Activated naive CD4-positive, alpha-beta T cell treated with anti-CD3 and anti-CD28 coated beads, Interleukin-2, amount 50 U/mL, for 72 hours (primary cell): Measurements from ENCODE around the gene ARHGEF3. TPM values are rescaled to one million over a fixed set of nuclear protein-coding genes. Genes with fewer than 3 reads are reported as not detected.

Experiments used
- ATAC-seq, 2 donors: fragments of 150-1000 bp; cut with Tn5 transposase; 2 replicates each; pipeline ENCODE4 v1.10.0; 2021; ENCODE audit warnings: mild to moderate bottlenecking in 2 of 2, moderate library complexity in 2 of 2
- DNase-seq, 2 donors: peaks; one replicate each; pipeline ENCODE4 v3.0.0; 2021 to 2022; ENCODE audit warnings: low spot score in 2 of 2
- H3K27ac Mint-ChIP-seq, 2 donors: one replicate each; pipeline ENCODE4 v1.8.0; 2022; ENCODE audit warnings: mild to moderate bottlenecking in 2 of 2, mixed read lengths in 2 of 2
- H3K36me3 Mint-ChIP-seq, 2 donors: one replicate each; pipeline ENCODE4 v1.8.0; 2022; ENCODE audit warnings: mixed read lengths in 2 of 2
- H3K9me3 Mint-ChIP-seq, 2 donors: one replicate each; pipeline ENCODE4 v1.8.0; 2022; ENCODE audit warnings: mixed read lengths in 2 of 2
- total RNA-seq, 2 donors: library from RNA; stranded (reverse); gene quantifications; one replicate each; pipeline ENCODE4 v1.2.3, GENCODE V29; 2022

Gene ARHGEF3
- total RNA-seq, 2 donors from 2014 or later = 35.7 to 54.0 TPM

- DNase-seq = no peak
- peak; percentile 43 to 46 for ATAC-seq
- Mint-ChIP-seq H3K9me3 (no peaks in the 10 kb centered on the region), H3K36me3 (peaks cover 6 to 7% of the 10 kb centered on the region in 2 donors), H3K27ac (peak overlapping the region; percentile 95 to 97)
Measured at GRCh38 chr3:56788521-56788920, 13.2 kb downstream of the ARHGEF3 start.

DNA sequence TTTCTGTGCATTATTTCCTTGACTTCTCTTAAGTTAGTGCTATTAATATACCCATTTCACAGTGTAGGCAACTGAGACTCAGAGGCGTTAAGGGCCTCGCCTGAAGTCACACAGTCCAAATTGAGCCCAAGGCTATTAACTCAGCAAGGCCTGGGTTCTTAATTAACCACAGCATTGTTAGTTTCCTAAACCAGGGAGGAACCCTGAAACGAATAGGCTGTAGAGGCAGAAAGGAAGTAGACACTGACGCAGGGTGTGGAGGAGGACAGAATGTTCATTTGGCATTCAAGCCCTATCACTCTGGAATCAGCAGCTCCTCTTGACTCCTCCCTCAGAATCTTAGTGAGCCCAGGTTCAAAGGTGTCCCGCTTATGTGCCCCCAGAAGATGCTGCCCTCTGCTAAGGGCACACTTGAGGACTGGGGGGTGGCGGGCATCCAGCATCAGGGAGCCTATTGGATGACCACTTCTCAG lies 13.9 kb downstream of the ARHGEF3 start:
- DNase-seq (no peak), ATAC-seq (peak; percentile 8 to 25)
- Mint-ChIP-seq H3K27ac (peak overlapping the region; percentile 95 to 97), H3K36me3 (peaks cover 6 to 9% of the 10 kb centered on the region in 2 donors), H3K9me3 (no peaks in the 10 kb centered on the region)

- no peak for DNase-seq
- Mint-ChIP-seq H3K36me3 (peaks cover 6 to 10% of the 10 kb centered on the region in 2 donors), H3K9me3 (no peaks in the 10 kb centered on the region), H3K27ac (peak overlapping the region; percentile 95 to 97)
- peak in 1 of 2 donors; percentile 8 for ATAC-seq
Measured at GRCh38 chr3:56787258-56787775, 14.4 kb downstream of the ARHGEF3 start.

GRCh38 chr3:56785499-56785898 lies 16.2 kb downstream of the ARHGEF3 start:
- DNase-seq (no peak), ATAC-seq (no peak)
- Mint-ChIP-seq H3K36me3 (peaks cover 11 to 20% of the 10 kb centered on the region in 2 donors), H3K27ac (peak overlapping the region; percentile 88 to 95), H3K9me3 (peaks cover 3 to 5% of the 10 kb centered on the region in 2 donors)

DNA sequence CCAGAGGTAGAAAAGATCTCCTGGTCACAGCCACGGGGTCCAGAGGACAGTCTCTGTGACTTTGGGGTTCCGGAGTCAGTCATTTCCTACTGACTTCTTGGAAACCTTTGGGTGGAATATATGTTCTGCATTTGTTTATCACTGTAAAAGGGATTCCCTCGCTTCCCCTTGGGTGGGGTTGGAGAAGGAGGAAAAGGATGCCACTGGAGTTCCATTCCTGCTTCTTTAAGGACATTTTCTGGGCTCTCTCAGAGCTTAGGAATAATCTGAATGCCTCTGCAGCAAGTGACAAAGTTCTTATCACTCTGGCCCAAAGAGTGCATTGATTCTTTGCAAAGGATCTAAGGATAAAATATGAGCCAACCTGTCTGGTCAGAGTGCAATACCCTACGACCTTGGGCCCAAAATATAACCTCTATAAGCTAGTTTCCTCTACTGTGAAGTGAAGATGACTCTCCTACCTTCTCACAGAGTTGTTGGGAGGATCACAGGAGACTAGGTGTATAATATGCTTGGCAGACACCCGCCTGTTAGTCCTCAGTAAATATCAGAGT lies 17.2 kb downstream of the ARHGEF3 start:
- peak; percentile 0 to 9 for ATAC-seq
- peaks cover 11 to 30% of the 10 kb centered on the region in 2 donors for H3K36me3 Mint-ChIP-seq

DNA sequence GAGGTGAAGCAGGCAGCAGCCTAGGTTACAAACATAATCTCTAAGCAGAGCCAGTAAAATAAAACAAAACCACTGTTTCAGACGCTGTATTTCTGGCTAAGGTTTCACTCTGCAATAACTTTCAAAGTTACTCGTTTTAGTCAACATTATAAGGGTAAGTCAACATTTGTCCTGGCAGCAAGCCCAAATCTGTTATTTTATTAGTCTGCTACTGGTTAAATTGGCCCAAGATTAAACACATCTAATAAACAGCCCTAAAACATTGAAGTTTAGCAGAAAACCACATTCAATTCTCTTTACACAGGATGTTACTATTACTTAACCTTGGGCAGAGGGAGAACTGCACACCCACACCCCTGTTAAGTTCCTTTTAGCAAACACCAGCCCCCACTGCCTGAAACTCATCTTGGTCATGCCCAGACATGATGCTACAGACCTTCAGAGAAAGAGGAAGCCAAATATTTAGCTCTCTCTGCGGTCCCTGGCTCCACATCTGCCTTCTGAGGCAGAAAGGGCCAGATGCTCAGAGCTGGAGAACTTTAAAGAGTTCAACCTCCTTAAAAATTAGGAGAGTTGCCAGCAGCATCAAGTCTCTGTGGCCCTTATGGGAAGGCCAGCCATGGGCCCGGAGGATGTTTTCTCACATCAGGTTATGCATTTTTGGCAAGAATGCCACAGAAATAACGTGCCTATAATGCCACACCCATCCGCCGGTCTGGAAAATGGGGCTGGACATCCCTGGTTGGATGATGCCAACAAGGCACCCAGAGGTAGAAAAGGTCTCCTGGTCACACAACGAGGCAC lies 17.9 kb downstream of the ARHGEF3 start:
- Mint-ChIP-seq H3K27ac (peak overlapping the region; percentile 95 to 98), H3K36me3 (peaks cover 11 to 32% of the 10 kb centered on the region in 2 donors), H3K9me3 (peaks cover 3 to 5% of the 10 kb centered on the region in 2 donors)
- ATAC-seq (peak; percentile 80 to 88), DNase-seq (peak; percentile 65 to 74)

More for the DNA sequence above, 17.2 kb downstream of the ARHGEF3 start:
- Mint-ChIP-seq H3K9me3 (peaks cover 3 to 5% of the 10 kb centered on the region in 2 donors), H3K27ac (peak overlapping the region; percentile 95 to 98)
- no peak for DNase-seq

GRCh38 chr3:56782906-56783305 lies 18.8 kb downstream of the ARHGEF3 start:
- DNase-seq (no peak), ATAC-seq (peak in 1 of 2 donors; percentile 22)
- Mint-ChIP-seq H3K36me3 (peaks cover 11 to 32% of the 10 kb centered on the region in 2 donors), H3K9me3 (peaks cover 3 to 5% of the 10 kb centered on the region in 2 donors), H3K27ac (peak overlapping the region; percentile 95 to 98)

DNA sequence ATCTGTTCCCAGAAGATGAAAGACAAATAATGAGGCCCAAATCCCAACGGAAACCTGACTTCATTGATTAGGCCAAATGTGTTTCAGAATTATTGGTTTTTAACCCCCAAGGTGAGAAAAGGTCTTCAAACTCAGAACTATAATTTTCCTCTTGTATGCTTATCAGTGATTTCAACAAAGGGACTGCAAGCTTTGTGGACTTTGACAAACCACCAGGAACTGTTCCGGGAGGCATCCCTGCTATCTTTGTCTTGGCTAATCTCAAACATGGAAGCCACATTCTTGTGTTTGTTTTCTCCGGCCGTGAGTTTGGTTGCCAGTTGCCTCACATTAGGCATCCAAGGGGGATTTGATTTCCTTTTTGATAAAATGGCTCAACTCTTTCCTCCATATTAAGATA lies 19.5 kb downstream of the ARHGEF3 start:
- Mint-ChIP-seq H3K9me3 (peaks cover 3 to 5% of the 10 kb centered on the region in 2 donors), H3K36me3 (peaks cover 11 to 37% of the 10 kb centered on the region in 2 donors), H3K27ac (peak overlapping the region; percentile 95 to 98)
- no peak for DNase-seq
- no peak for ATAC-seq

GRCh38 chr3:56781762-56782161 lies 20.0 kb downstream of the ARHGEF3 start:
- H3K27ac Mint-ChIP-seq = peak overlapping the region; percentile 84 to 95
- DNase-seq = no peak
- ATAC-seq = no peak
- peaks cover 11 to 37% of the 10 kb centered on the region in 2 donors for H3K36me3 Mint-ChIP-seq
- peaks cover 3 to 5% of the 10 kb centered on the region in 2 donors for H3K9me3 Mint-ChIP-seq

DNA sequence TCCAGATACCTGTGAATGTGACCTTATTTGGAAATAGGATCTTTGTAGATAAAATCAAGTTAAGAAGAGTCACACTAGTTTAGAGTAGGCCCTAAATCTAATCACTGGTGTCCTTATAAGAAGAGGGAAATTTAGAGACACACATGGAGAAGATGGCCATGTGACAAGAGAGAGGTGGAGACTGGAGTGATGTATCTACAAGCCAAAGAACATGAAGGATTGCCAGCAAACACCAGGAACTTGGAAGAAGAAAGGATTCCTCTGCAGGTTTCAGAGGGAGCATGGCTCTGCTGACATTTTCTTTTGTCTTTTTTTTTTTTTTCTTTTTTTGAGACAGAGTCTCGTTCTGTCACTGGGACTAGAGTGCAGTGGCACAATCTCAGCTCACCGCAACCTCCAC lies 20.8 kb downstream of the ARHGEF3 start:
- H3K27ac Mint-ChIP-seq = peak overlapping the region; percentile 61 to 95
- peaks cover 3 to 5% of the 10 kb centered on the region in 2 donors for H3K9me3 Mint-ChIP-seq
- ATAC-seq (no peak), DNase-seq (no peak)
- peaks cover 11 to 37% of the 10 kb centered on the region in 2 donors for H3K36me3 Mint-ChIP-seq

GRCh38 chr3:56778893-56779292 lies 22.9 kb downstream of the ARHGEF3 start:
- DNase-seq (no peak), ATAC-seq (no peak)
- H3K9me3 Mint-ChIP-seq = peaks cover 3 to 5% of the 10 kb centered on the region in 2 donors
- no peak overlapping the region for H3K27ac Mint-ChIP-seq
- peaks cover 5 to 47% of the 10 kb centered on the region in 2 donors for H3K36me3 Mint-ChIP-seq

DNA sequence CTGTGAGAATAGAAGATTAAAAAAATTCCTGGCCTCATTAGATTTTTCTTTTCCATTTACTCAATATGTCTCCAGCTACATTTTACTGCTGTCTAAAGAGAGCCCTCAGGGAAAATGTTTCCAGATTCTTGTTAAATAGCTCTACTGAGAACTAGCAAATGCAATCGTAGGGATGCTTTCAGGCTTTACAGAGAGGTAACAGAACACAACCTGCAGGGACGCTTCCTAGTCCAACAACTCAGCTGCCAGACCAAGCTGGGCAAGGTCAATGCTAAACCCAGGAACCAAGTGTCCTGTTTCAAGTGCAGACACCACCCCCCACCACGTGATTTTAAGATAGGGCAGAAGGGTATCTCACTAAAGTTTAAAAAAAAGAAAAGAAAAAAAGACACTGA lies 25.2 kb downstream of the ARHGEF3 start:
- peak overlapping the region in 1 of 2 donors; percentile 55 for H3K27ac Mint-ChIP-seq

GRCh38 chr3:56775838-56776555 lies 25.8 kb downstream of the ARHGEF3 start:
- Mint-ChIP-seq H3K36me3 (peaks cover 17 to 57% of the 10 kb centered on the region in 2 donors), H3K27ac (peak overlapping the region; percentile 47 to 53), H3K9me3 (peaks cover 0 to 5% of the 10 kb centered on the region in 2 donors)
- DNase-seq (no peak), ATAC-seq (no peak)

More for the DNA sequence above, 25.2 kb downstream of the ARHGEF3 start:
- Mint-ChIP-seq H3K9me3 (peaks cover under 1 to 5% of the 10 kb centered on the region in 2 donors), H3K36me3 (peaks cover 13 to 54% of the 10 kb centered on the region in 2 donors)
- DNase-seq (no peak), ATAC-seq (no peak)

- Mint-ChIP-seq H3K27ac (peak overlapping the region in 1 of 2 donors; percentile 53), H3K9me3 (no peaks in the 10 kb centered on the region), H3K36me3 (peaks cover 17 to 52% of the 10 kb centered on the region in 2 donors)
- no peak for ATAC-seq
- no peak for DNase-seq
Measured at GRCh38 chr3:56775445-56775837, 26.3 kb downstream of the ARHGEF3 start.

GRCh38 chr3:56773986-56774385 lies 27.8 kb downstream of the ARHGEF3 start:
- peaks cover 17 to 40% of the 10 kb centered on the region in 2 donors for H3K36me3 Mint-ChIP-seq
- H3K27ac Mint-ChIP-seq = peak overlapping the region; percentile 16 to 48
- ATAC-seq (no peak), DNase-seq (no peak)
- H3K9me3 Mint-ChIP-seq = no peaks in the 10 kb centered on the region
